Dendritic cell treated with granulocyte-macrophage colony-stimulating factor and Interleukin-4, amounts not matched to agents 40 ng/mL and 50 ng/mL, for 4 days (primary cell): ENCODE measurements around the gene ARHGEF25.
A peak's percentile ranks its signal among the peaks of the same experiment; 100 is the strongest.
"Not testable (repeated sequence)": the region's sequence is repeated elsewhere in the genome, so short reads cannot be mapped to it uniquely, and the experiment has no call there.

Source experiments
- H3K27ac Mint-ChIP-seq: one replicate; pipeline ENCODE4 v1.8.0; 2022; ENCODE audit warnings: mild to moderate bottlenecking, mixed read lengths
- H3K27me3 Mint-ChIP-seq: one replicate; pipeline ENCODE4 v1.8.0; 2022; ENCODE audit warnings: mild to moderate bottlenecking, mixed read lengths
- H3K36me3 Mint-ChIP-seq: one replicate; pipeline ENCODE4 v1.8.0; 2022; ENCODE audit warnings: low read depth, mixed read lengths
- H3K4me1 Mint-ChIP-seq: one replicate; pipeline ENCODE4 v1.8.0; 2022; ENCODE audit warnings: low read depth, mixed read lengths
- H3K4me3 Mint-ChIP-seq: one replicate; pipeline ENCODE4 v1.8.0; 2022; ENCODE audit warnings: mild to moderate bottlenecking, moderate library complexity, mixed read lengths
- H3K9me3 Mint-ChIP-seq: one replicate; pipeline ENCODE4 v1.8.0; 2022; ENCODE audit warnings: mixed read lengths
- intact Hi-C: fragments of 100-400 bp; cut with micrococcal nuclease; formaldehyde crosslinking; loops from one replicate; pipeline ENCODE4 v1.15.0; 2022

Gene ARHGEF25

GRCh38 chr12:57617942-57618341 is 6.7 kb downstream of the ARHGEF25 start:
- H3K27ac Mint-ChIP-seq = no peak overlapping the region
- peaks cover 99% of the 10 kb centered on the region for H3K27me3 Mint-ChIP-seq
- intact Hi-C loops = no loop called here
- no peaks in the 10 kb centered on the region for H3K36me3 Mint-ChIP-seq
- H3K4me3 Mint-ChIP-seq = no peak overlapping the region
- no peaks in the 10 kb centered on the region for H3K9me3 Mint-ChIP-seq
- peaks cover 41% of the 10 kb centered on the region for H3K4me1 Mint-ChIP-seq

DNA sequence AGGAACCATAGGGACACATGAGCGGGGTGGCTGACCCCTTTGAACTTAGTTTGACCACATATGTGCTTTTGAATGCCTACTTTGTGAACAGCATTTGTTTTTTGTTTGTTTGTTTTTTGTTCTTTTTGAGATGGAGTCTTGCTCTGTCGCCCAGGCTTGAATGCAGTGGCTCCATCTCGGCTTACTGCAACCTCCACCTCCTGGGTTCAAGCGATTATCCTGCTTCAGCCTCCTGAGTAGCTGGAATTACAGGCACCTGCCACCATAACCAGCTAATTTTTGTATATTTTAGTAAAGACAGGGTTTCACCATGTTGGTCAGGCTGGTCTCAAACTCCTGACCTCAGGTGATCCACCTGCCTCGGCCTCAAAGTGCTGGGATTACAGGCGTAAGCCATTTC is 7.2 kb downstream of the ARHGEF25 start:
- H3K4me3 Mint-ChIP-seq, intact Hi-C loops, H3K27ac Mint-ChIP-seq, H3K36me3 Mint-ChIP-seq, H3K9me3 Mint-ChIP-seq: not testable (repeated sequence)
- H3K4me1 Mint-ChIP-seq = peaks cover 46% of the 10 kb centered on the region
- peaks cover 97% of the 10 kb centered on the region for H3K27me3 Mint-ChIP-seq

- H3K4me3 Mint-ChIP-seq = no peak overlapping the region
- H3K27ac Mint-ChIP-seq = no peak overlapping the region
Observed at GRCh38 chr12:57618966-57619433, 7.8 kb downstream of the ARHGEF25 start.

DNA sequence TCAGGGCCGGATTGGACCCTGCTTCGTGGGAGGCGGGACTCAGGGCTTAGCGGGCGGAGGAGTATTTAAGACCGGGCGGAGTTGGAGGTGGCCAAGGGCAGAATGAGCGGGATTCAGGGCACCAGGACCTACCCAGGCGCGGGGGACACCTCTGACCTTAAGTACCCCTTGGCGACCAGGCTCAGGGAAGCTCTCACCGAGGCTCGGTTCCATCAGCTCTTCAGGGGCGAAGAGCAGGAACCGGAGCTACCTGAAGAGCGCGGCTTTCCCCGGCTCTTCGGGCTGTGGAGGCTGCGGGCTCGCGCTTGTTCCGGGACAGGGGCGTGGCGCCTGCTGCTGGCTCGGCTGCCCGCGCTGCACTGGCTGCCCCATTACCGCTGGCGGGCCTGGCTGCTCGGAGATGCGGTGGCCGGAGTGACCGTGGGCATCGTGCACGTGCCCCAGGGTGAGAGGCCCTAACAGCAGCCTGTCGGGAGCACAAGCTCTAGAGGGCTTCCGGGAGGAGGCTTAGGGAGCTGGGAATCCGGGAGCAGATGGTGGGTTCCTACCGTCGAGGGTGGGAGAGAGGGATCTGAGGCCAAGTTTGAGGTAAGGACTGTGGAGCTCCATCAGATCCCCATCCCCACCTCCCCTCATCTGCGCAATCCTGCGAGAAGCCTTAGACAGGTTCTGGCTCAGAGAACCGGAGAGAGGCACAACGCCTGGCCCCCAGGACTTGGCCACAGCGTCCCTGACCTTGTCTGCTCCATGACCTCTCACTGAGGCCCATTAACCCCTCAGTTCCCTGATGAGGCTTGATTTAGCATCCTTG is 8.4 kb downstream of the ARHGEF25 start:
- H3K9me3 Mint-ChIP-seq = no peaks in the 10 kb centered on the region
- H3K27me3 Mint-ChIP-seq = peaks cover 97% of the 10 kb centered on the region
- H3K27ac Mint-ChIP-seq = no peak overlapping the region
- H3K36me3 Mint-ChIP-seq = no peaks in the 10 kb centered on the region
- H3K4me1 Mint-ChIP-seq = peaks cover 49% of the 10 kb centered on the region
- intact Hi-C loops = loop anchor here (2.0 kb wide), 1 partner anchor 161 kb away; the partner anchor contains the start of gene GLI1
- no peak overlapping the region for H3K4me3 Mint-ChIP-seq

More at GRCh38 chr12:57618966-57619433, 7.8 kb downstream of the ARHGEF25 start:
- no peaks in the 10 kb centered on the region for H3K9me3 Mint-ChIP-seq
- H3K36me3 Mint-ChIP-seq = no peaks in the 10 kb centered on the region
- peaks cover 97% of the 10 kb centered on the region for H3K27me3 Mint-ChIP-seq
- intact Hi-C loops = no loop called here
- peaks cover 50% of the 10 kb centered on the region for H3K4me1 Mint-ChIP-seq

DNA sequence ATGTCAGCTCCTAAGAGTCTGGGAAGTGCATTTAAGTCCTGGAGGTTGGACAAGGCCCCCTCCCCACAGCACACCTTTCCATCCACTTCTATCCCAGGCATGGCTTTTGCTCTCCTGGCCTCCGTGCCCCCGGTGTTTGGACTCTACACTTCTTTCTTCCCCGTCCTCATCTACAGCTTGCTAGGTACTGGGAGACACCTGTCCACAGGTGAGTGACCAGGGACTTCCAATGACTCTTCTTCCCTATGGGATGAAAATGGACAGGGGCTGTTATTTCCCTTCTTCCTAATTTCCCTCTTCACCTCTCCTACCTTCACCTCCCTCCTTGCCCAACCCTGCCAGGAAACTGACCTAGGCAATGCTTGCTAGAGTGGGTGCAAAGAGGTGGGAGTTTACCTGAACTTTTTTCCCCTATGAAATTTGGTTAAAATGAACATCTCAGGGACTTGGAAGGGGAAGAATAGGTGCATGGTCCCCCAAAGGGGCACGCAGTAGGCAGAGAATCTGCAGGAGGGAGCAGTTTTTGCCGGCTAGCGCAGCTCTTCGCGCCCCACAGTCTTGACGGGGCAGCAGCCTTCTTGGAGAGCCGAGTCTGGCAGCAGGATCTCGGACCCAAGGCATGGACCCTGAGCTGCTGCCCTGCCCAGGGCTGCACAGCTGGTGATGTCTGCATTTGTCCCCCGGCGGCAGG is 9.2 kb downstream of the ARHGEF25 start:
- Mint-ChIP-seq H3K27ac (peak overlapping the region; percentile 34), H3K9me3 (no peaks in the 10 kb centered on the region), H3K27me3 (peaks cover 97% of the 10 kb centered on the region), H3K36me3 (no peaks in the 10 kb centered on the region), H3K4me1 (peaks cover 48% of the 10 kb centered on the region), H3K4me3 (peak overlapping the region; percentile 73)
- intact Hi-C loops = loop anchor here (2.0 kb wide), 1 partner anchor 162 kb away; the partner anchor contains the start of gene GLI1

DNA sequence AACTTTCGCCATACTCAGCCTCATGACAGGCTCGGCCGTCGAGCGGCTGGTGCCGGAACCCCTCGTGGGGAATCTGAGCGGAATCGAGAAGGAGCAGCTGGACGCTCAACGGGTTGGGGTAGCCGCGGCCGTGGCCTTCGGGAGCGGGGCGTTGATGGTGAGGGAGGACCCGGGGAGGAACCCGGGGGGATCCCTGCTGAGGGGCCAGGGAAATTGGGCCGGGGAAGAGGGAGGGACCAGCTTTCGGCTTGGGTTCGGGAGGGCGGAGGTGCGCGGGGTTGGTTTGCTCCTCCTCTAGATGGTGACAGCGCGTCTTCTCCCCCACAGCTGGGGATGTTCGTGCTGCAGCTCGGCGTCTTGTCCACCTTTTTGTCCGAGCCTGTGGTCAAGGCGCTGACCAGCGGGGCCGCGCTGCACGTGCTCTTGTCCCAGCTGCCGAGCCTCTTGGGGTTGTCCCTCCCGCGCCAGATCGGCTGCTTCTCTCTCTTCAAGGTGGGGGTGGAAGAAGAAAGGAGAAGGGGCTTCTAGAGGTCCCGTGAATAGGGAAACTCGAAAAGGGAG is 9.8 kb downstream of the ARHGEF25 start:
- Mint-ChIP-seq H3K4me1 (peaks cover 48% of the 10 kb centered on the region), H3K36me3 (no peaks in the 10 kb centered on the region), H3K27me3 (peaks cover 97% of the 10 kb centered on the region), H3K4me3 (peak overlapping the region; percentile 73), H3K27ac (peak overlapping the region; percentile 34), H3K9me3 (no peaks in the 10 kb centered on the region)
- intact Hi-C loops = loop anchor here (1.0 to 2.0 kb wide), 2 partner anchors 38 to 162 kb away; partner anchors contain the start of gene GLI1

DNA sequence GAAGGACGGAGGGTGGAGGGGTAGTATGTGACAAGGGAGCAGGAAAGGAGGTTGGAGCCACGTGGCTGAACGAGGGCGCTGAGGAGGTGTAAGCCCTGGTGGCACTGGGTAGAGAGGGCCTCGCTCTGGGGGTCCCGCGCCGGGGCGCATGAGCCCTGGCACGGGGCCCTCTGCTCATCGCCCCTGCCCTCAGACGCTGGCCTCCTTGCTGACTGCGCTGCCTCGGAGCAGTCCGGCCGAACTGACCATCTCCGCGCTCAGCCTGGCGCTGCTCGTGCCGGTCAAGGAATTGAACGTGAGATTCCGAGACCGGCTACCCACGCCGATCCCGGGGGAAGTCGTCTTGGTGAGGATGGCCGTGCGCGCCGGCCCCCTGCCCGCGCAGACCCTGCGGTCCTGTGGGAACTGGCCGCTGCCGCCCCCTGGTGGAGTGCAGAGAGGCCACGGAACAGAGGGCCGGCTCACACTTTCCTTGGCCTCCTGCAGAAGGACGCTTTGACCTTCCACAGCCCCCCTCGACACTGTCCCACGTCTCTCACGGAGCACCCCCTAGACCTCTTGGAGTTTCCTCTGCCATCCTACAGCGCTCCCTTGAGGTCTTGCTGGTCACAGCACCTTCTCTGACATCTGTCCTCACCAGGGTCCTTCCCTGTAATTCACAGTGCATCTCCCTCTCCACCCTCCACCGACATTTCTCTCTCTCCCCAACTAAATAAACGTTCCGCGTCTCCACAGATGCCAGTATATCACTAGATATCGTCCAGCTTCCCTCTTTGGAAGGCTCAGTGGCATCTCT is 10.5 kb downstream of the ARHGEF25 start:
- no peak overlapping the region for H3K27ac Mint-ChIP-seq

DNA sequence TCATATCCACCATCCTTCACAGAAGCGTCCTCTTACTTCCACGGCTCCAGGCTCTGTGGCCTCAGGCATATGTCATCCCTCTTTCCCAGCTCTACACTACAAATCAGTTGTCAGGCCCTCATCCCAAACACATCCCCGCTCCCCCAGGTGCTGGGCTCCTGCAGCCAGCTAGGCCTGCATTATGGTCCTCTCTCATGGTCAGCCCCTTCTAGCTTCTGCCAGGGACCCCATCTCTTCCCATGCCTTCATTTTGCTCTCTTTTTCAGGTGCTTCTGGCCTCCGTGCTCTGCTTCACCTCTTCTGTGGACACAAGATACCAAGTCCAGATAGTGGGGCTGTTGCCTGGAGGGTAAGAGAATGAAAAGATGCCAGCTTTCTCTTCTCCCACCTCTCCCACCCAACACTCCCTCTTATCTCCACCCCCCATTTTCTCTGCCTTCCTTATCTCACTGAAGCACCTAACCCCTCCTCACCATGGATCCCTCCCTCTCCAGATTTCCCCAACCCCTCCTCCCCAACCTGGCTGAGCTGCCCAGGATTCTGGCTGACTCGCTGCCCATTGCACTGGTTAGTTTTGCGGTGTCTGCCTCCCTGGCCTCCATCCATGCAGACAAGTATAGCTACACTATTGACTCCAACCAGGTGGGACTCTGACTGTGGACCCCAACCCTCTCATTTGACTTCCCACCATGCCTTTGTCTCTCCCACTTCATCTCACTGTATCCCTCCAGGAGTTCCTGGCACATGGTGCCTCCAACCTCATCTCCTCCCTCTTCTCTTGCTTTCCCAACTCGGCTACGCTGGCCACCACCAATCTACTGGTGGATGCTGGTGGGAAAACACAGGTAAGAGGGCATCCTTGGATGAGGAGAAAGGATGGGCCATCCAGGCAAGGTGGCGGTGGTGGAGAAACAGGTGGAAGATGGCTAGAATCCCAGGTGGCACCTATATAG is 11.3 kb downstream of the ARHGEF25 start:
- Mint-ChIP-seq H3K4me3 (no peak overlapping the region), H3K27ac (no peak overlapping the region), H3K27me3 (peaks cover 98% of the 10 kb centered on the region), H3K36me3 (no peaks in the 10 kb centered on the region), H3K9me3 (no peaks in the 10 kb centered on the region), H3K4me1 (peaks cover 57% of the 10 kb centered on the region)
- intact Hi-C loops = no loop called here

More for the DNA sequence above, 10.5 kb downstream of the ARHGEF25 start:
- peaks cover 49% of the 10 kb centered on the region for H3K4me1 Mint-ChIP-seq
- peaks cover 97% of the 10 kb centered on the region for H3K27me3 Mint-ChIP-seq
- intact Hi-C loops = loop anchor here (1.0 to 2.0 kb wide), 2 partner anchors 38 to 163 kb away; partner anchors contain the start of gene GLI1
- peak overlapping the region; percentile 73 for H3K4me3 Mint-ChIP-seq
- no peaks in the 10 kb centered on the region for H3K9me3 Mint-ChIP-seq
- H3K36me3 Mint-ChIP-seq = no peaks in the 10 kb centered on the region

GRCh38 chr12:57623385-57623784 is 12.2 kb downstream of the ARHGEF25 start:
- H3K36me3 Mint-ChIP-seq = no peaks in the 10 kb centered on the region
- no peaks in the 10 kb centered on the region for H3K9me3 Mint-ChIP-seq
- peaks cover 98% of the 10 kb centered on the region for H3K27me3 Mint-ChIP-seq
- intact Hi-C loops = no loop called here
- H3K4me3 Mint-ChIP-seq = no peak overlapping the region
- peaks cover 63% of the 10 kb centered on the region for H3K4me1 Mint-ChIP-seq
- H3K27ac Mint-ChIP-seq = no peak overlapping the region

DNA sequence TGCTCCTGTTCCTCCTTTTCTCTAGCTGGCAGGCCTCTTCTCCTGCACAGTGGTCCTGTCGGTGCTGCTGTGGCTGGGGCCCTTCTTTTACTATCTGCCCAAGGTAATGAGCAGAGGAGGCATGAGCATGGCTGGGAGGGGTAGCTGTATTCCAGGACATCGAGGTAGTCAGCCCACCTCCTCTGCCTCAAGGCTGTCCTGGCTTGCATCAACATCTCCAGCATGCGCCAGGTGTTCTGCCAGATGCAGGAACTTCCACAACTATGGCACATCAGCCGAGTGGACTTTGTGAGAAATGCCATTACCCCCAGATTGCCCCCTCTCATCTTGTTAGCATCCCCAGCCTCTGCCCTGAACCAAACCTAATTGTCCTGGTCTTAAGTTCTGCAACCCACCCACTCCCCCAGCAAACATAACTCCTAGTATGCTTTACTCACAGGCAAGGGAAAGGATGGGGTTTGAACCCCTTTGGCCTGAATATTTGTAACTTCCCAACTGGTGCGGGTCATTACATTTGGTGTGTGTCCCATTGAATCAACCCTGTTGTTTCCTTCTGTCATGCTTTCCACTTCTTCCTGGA is 12.7 kb downstream of the ARHGEF25 start:
- Mint-ChIP-seq H3K9me3 (no peaks in the 10 kb centered on the region), H3K27ac (no peak overlapping the region), H3K36me3 (no peaks in the 10 kb centered on the region), H3K4me1 (peaks cover 61% of the 10 kb centered on the region), H3K27me3 (peaks cover 98% of the 10 kb centered on the region), H3K4me3 (no peak overlapping the region)
- intact Hi-C loops = no loop called here

GRCh38 chr12:57624441-57625220 is 13.4 kb downstream of the ARHGEF25 start:
- intact Hi-C loops = no loop called here
- H3K9me3 Mint-ChIP-seq = no peaks in the 10 kb centered on the region
- peaks cover 55% of the 10 kb centered on the region for H3K4me1 Mint-ChIP-seq
- H3K36me3 Mint-ChIP-seq = no peaks in the 10 kb centered on the region
- H3K27me3 Mint-ChIP-seq = peaks cover 98% of the 10 kb centered on the region
- H3K27ac Mint-ChIP-seq = no peak overlapping the region
- H3K4me3 Mint-ChIP-seq = no peak overlapping the region
